KMS-11 (cell line): Measurements from ENCODE around the gene SPPL2B.

ENCODE experiments used
- H2AFZ ChIP-seq: fragments of 200-600 bp; sonication (generic); 2 replicates; pipeline ENCODE4 v1.6.1; 2016; ENCODE audit warnings: antibody characterized with exemption, mixed run types, low read depth
- H3K27ac ChIP-seq: fragments of 200-600 bp; sonication (generic); 2 replicates; pipeline ENCODE4 v1.6.1; 2016; ENCODE audit warnings: mild to moderate bottlenecking, mixed run types
- H3K27me3 ChIP-seq: fragments of 200-600 bp; sonication (generic); 2 replicates; pipeline ENCODE4 v1.6.1; 2017; ENCODE audit warnings: mild to moderate bottlenecking, low read depth, mixed run types, moderate library complexity; ENCODE audit not compliant: insufficient read depth
- H3K36me3 ChIP-seq: fragments of 200-600 bp; sonication (generic); 2 replicates; pipeline ENCODE4 v1.6.1; 2017; ENCODE audit warnings: mild to moderate bottlenecking, mixed run types; ENCODE audit not compliant: insufficient read depth
- H3K4me1 ChIP-seq: fragments of 200-600 bp; sonication (generic); 2 replicates; pipeline ENCODE4 v1.6.1; 2016; ENCODE audit warnings: mild to moderate bottlenecking, low read depth, mixed run types; ENCODE audit not compliant: poor library complexity, severe bottlenecking
- H3K4me2 ChIP-seq: fragments of 200-600 bp; sonication (generic); 2 replicates; pipeline ENCODE4 v1.7.0; 2016; ENCODE audit warnings: mild to moderate bottlenecking, mixed run types
- H3K4me3 ChIP-seq: fragments of 200-600 bp; sonication (generic); IDR thresholded peaks from 2 replicates; pipeline ENCODE4 v1.6.1; 2017; ENCODE audit warnings: low read depth, low read length, mixed read lengths; ENCODE audit not compliant: insufficient read depth
- H3K79me2 ChIP-seq: fragments of 200-600 bp; sonication (generic); 2 replicates; pipeline ENCODE4 v1.6.1; 2016; ENCODE audit warnings: low read depth, mixed run types; ENCODE audit not compliant: insufficient read depth
- H3K9ac ChIP-seq: fragments of 200-600 bp; sonication (generic); 2 replicates; pipeline ENCODE4 v1.6.1; 2016; ENCODE audit warnings: mild to moderate bottlenecking, mixed run types
- H4K20me1 ChIP-seq: fragments of 200-600 bp; sonication (generic); 2 replicates; pipeline ENCODE4 v1.6.1; 2016; ENCODE audit warnings: mild to moderate bottlenecking, mixed run types; ENCODE audit not compliant: insufficient read depth
- CTCF ChIP-seq: fragments of 200-600 bp; sonication (generic); conservative IDR thresholded peaks from 2 replicates; pipeline ENCODE4 v1.6.1; 2017; ENCODE audit warnings: low read depth, mild to moderate bottlenecking, antibody characterized with exemption, low read length, moderate library complexity, mixed read lengths

Gene SPPL2B

GRCh38 chr19:2306971-2307370 lies 21.5 kb upstream of the SPPL2B start:
- H3K9ac ChIP-seq: no peak overlapping the region
- no peaks in the 10 kb centered on the region for H3K79me2 ChIP-seq
- no peak overlapping the region for H3K4me3 ChIP-seq
- peaks cover 22% of the 10 kb centered on the region; the same call in 1 of the 2 replicates for H3K27me3 ChIP-seq
- H3K4me1 ChIP-seq: peaks cover 6% of the 10 kb centered on the region
- no peak overlapping the region for H3K27ac ChIP-seq
- no peak for TF ChIP-seq CTCF
- no peak overlapping the region for H2AFZ ChIP-seq
- no peaks in the 10 kb centered on the region for H3K36me3 ChIP-seq
- no peaks in the 10 kb centered on the region for H4K20me1 ChIP-seq
- no peak overlapping the region for H3K4me2 ChIP-seq

DNA sequence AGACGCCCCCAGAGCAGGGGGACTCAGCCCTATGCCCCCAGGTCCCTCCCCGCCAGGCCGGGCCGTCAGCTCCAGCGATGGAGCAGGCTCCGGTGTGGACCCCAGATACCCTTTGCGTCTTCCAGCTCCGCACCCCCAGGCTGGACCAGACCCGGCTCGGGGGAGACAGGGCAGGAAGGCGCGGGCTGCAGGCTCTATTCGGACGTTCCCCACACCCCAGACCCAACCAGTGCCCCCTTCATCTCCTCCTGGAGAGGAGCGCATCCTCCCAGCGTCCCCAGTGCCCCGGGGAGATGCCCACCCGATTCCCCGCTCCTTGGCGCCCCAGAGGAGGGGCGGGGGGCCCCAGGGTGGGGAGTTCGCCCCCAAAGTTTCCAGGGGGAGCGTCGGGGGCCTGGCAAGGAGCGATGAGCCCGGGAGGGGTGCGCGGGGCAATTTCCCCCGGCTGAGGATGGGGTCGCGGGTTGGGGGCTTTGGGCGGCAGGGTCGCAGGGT lies 20.9 kb upstream of the SPPL2B start:
- Histone ChIP-seq H3K79me2 (no peaks in the 10 kb centered on the region), H2AFZ (no peak overlapping the region), H3K4me3 (no peak overlapping the region), H3K9ac (no peak overlapping the region), H3K27me3 (peaks cover 26% of the 10 kb centered on the region; the same call in 1 of the 2 replicates), H3K27ac (no peak overlapping the region), H3K4me1 (peaks cover 6% of the 10 kb centered on the region), H3K36me3 (no peaks in the 10 kb centered on the region), H4K20me1 (no peaks in the 10 kb centered on the region), H3K4me2 (no peak overlapping the region)
- TF ChIP-seq CTCF: no peak

- Histone ChIP-seq H3K36me3 (no peaks in the 10 kb centered on the region), H3K4me3 (no peak within 1 kb of the TSS), H3K4me1 (peaks cover 6% of the 10 kb centered on the region), H4K20me1 (no peaks in the 10 kb centered on the region), H3K4me2 (no peak within 1 kb of the TSS), H3K27ac (no peak within 1 kb of the TSS), H3K9ac (no peak within 1 kb of the TSS), H2AFZ (no peak within 1 kb of the TSS), H3K79me2 (no peaks in the 10 kb centered on the region), H3K27me3 (peaks cover 26% of the 10 kb centered on the region; the same call in 1 of the 2 replicates)
- TF ChIP-seq CTCF: no peak
These were observed 20.3 kb upstream of the SPPL2B start, which contains the start of gene LINGO3 for GRCh38 chr19:2308114-2308556. LINGO3 (minus strand) TSS chr19:2308154; CDS start chr19:2291776, 16,378 bp downstream.

- H3K27ac ChIP-seq: no peak overlapping the region
- H3K36me3 ChIP-seq: no peaks in the 10 kb centered on the region
- peaks cover 26% of the 10 kb centered on the region; the same call in 1 of the 2 replicates for H3K27me3 ChIP-seq
- no peak overlapping the region for H3K4me3 ChIP-seq
- H2AFZ ChIP-seq: no peak overlapping the region
- H3K9ac ChIP-seq: no peak overlapping the region
- no peak overlapping the region for H3K4me2 ChIP-seq
- TF ChIP-seq CTCF: no peak
- H3K4me1 ChIP-seq: peaks cover 6% of the 10 kb centered on the region
- H3K79me2 ChIP-seq: no peaks in the 10 kb centered on the region
- no peaks in the 10 kb centered on the region for H4K20me1 ChIP-seq
These were observed 18.6 kb upstream of the SPPL2B start for GRCh38 chr19:2309734-2310362.
